RPMI7951 (cell line): ENCODE results near the gene MGAT3. TPM values are rescaled to one million over a fixed set of nuclear protein-coding genes. Genes with fewer than 3 reads are reported as not detected.

Source experiments
- DNase-seq: peaks from one replicate; pipeline ENCODE4 v3.0.0-alpha.2; 2012; ENCODE audit warnings: low read depth
- total RNA-seq: library from RNA; depleted of rRNA; stranded (reverse); fragments of >200 nt; shearing (Covaris generic); gene quantifications from 2 replicates; pipeline ENCODE4 v1.2.3, GENCODE V29; 2014

MGAT3 gene
- total RNA-seq, 1 experiment from 2014 or later = not detected

DNA sequence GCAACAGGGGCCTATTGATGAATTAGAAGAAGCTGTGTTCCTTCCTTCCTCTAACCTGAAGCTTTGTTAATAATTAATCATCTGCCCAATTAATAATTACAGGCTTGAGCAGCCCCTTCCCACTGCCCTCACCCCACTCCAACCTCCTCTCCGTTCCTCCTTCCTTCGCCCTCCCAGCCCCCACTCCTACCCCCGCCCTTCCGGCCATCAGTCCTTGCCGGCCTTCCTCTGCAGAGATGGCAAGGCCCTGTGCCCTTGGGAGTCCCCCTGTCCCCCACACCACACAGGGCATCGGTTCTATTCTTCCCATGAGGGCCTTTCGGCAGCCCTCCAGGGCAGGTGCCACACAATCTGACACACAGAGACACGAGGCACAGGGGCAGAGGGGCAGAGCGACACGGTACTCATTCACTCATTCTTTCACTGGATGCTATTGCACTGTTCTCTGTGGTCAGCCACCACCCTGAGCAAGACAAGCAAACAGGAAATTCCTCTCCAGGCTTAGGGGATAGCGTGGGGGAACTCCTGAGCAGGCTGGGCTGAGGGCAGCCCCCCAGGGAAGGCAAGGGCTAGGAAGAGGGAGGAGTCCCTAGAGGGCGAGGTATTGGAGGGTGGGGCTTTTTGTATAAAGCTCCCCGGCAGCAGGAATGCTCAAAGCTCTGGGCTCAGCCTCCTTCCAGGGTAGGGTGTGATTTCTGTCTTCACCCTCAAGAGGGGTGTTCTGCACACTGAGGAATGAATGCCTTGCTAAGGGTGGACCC lies 14.7 kb downstream of the MGAT3 start:
- peak; percentile 11 for DNase-seq

DNA sequence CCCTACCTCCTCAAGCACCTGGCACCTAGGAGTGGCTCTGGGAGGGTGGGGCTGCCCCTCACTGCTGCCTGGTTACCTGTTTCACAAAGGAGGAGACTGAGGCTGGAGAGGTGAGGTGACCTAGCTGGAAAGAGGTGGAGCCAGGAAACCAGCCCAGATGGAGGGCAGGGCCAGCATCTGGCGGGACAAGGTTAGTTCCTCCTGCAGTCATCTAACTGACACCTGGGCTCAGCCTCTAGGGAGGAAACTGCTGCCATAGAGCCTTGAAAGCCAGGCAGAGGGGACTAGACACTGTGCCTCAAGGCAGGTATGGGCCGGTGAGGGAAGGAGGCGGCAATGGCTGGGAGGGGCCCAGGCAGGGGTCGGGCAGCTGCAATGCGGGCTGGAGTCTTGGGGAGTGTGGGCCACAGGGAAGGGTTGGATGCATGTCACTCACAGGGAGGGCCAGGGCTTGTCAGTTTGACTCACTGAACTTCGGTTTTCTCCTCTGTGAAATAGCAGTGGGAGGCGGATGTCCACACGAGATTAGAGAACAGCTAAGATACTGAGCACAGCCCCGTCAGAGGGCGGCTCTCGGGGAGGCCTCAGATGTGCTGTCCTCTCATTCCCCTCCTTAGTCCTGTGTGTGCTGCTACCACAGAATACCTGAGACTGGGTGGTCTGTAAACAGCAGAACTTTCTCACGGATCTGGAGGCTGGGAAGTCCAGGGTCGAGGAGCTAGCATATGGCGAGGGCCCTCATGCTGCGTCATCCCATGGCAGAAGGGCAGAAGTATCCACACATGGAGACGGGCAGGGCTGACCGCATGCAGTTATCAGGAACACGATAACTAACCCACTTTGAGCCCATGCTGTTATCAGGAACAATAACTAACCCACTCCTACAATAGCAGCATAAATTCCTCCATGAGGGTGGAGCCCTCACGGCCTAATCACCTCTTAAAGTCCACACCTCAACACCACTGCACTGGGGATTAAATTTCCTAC lies 16.1 kb downstream of the MGAT3 start:
- DNase-seq = no peak

- DNase-seq = no peak
Observed at GRCh38 chr22:39473851-39474250, 17.0 kb downstream of the MGAT3 start.

- DNase-seq = no peak
Observed at GRCh38 chr22:39474351-39475111, 17.7 kb downstream of the MGAT3 start.

- DNase-seq = no peak
Observed at GRCh38 chr22:39475337-39475736, 18.5 kb downstream of the MGAT3 start.

DNA sequence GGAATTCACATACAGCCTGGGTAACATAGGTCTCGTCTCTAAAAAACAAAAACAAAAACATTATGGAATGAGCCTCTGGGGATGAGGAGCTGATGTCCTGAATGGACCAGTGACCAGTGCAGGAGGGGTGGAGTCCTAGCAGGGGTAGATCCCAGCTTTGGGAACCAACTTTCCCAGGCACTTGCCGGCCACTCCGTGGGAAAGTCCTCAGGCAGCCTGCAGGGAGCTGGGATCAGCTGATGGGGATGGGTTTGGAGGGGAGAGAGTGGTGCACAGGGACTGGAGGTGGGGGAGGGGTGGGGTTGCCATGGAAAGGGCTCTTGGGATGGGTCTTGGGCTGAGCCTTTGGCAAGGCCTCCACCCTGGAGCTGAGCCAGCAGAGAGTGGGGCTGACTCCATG lies 19.1 kb downstream of the MGAT3 start:
- no peak for DNase-seq

GRCh38 chr22:39476664-39477063 lies 19.9 kb downstream of the MGAT3 start:
- DNase-seq = no peak

- DNase-seq = no peak
Observed at GRCh38 chr22:39477542-39477941, 20.7 kb downstream of the MGAT3 start.

DNA sequence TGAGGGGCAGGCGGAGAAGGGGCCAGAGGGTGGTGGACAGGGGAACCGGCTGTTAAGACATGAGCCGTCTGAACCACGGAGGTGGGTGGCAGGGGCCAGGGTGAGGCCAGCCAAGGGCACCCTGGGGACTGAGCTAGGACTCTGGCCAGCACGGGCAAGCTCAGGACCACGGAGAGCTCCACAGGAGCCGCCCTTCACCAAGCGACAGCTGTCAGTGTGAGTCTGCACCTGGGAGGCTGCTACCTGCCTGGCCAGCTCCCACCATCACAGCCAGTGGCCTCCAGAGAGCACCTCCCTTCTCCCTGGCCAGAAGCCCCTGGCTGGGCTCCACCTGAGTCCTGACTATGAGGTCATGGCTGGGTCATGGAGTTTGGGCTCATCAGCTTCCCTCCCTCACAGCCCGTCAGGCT lies 21.6 kb downstream of the MGAT3 start:
- no peak for DNase-seq

GRCh38 chr22:39479254-39479653 lies 22.4 kb downstream of the MGAT3 start:
- DNase-seq = no peak

DNA sequence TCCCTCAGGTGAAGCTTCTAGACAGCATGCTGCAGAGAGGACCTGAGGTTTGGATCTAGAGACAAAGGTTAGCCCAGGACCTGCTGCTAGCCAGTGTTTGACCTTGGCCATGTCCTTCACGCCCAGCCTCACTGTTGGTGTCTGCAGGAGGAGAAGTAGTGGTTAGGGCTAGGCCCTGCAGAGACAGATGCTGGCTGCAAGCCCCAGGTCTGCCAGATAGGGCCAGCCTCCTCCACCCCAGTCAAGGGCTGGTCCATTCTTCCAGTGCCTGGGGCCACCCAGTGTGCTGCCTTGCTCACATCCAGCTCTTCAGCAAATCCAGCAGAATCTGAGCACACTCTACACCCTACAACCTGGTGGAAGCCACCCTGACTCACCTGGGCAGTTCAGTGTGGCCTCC lies 23.7 kb downstream of the MGAT3 start:
- DNase-seq = no peak

DNA sequence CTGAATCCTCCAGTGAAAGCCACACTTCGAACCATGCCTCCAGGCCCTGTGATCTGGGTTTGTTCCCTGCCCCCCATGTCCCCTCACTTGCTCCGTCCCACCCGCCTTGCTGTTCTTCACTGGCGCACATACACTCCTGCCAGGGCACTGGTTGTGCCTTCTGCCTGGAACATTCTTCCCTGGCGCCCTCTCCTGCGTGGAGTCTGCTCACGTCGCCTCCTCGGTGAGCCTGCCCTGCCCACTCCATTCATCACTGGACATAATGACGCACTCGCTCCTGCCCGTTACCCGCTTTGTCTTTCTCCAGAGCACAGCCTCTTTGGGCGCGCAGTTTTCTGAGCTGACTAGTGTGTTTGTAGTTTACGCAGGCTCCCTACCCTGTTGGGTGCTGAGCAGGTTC lies 24.2 kb downstream of the MGAT3 start:
- no peak for DNase-seq

DNA sequence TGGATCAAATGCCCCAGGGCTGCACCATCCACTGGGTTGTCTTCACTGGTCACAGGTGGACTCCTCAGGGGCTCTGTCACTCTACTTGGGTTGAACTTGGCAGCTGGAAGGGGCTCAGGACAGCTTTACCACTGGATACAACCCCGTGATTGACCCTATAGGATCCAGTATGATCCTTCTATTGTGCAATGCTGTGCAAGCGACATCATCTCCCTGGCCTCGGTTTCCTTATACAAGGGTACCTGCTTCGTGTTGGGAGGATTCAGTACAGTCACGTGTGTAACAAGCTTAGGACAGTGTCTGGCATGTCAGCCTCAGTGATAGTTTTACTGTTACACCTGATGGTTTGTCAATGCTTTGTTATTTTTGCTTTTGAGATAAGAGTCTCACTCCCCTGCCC lies 24.8 kb downstream of the MGAT3 start:
- DNase-seq = no peak

DNA sequence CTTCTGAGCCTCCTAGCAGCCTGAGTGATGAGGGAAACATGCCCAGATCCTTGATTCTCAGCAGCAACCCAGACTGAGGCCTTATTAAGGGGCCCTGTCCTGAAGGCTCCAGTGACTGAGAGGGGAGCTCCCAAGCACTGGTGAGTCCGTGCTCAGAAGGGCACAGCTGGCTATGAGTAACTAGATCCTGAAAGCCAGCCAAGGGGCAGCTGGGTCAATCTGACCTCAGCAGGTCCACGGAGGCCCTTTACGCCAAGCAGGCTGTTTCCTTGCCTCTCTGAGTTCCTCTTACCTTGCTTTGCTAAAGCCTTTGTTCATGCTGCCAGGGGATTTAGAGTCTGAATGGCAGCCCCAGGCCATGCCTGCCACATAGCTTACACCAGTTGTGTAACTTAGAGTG lies 26.0 kb downstream of the MGAT3 start:
- DNase-seq = peak; percentile 69

DNA sequence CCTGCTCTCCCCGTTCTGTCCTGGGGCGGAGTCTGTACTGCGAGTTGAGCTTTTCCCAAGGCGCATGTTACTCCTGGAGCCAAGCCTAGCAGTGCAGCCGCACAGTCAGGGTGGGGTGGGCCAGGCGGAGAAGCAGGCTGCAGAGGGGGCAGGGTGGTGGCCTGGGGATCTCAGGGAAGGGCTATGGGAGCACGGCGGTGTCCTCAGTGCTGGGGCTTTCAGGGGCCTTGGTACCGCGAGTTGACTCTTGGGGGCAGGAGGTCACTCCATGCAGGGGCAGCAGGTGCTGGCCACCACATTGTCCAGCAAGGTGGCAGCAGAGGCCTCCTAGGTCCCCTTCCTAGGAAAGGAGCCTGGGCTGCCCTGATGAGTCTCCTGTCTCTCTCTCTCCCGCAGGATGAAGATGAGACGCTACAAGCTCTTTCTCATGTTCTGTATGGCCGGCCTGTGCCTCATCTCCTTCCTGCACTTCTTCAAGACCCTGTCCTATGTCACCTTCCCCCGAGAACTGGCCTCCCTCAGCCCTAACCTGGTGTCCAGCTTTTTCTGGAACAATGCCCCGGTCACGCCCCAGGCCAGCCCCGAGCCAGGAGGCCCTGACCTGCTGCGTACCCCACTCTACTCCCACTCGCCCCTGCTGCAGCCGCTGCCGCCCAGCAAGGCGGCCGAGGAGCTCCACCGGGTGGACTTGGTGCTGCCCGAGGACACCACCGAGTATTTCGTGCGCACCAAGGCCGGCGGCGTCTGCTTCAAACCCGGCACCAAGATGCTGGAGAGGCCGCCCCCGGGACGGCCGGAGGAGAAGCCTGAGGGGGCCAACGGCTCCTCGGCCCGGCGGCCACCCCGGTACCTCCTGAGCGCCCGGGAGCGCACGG lies 30.4 kb downstream of the MGAT3 start:
- DNase-seq = no peak

- DNase-seq = no peak
Observed at GRCh38 chr22:39487826-39488520, 31.2 kb downstream of the MGAT3 start.

DNA sequence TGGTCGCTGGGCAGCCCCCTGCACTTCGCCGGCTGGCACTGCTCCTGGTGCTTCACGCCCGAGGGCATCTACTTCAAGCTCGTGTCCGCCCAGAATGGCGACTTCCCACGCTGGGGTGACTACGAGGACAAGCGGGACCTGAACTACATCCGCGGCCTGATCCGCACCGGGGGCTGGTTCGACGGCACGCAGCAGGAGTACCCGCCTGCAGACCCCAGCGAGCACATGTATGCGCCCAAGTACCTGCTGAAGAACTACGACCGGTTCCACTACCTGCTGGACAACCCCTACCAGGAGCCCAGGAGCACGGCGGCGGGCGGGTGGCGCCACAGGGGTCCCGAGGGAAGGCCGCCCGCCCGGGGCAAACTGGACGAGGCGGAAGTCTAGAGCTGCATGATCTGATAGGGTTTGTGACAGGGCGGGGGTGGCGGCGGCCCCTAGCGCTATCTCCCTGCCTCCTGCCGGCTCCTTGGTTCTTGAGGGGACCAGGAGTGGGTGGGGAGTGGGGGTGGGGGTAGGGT lies 31.8 kb downstream of the MGAT3 start:
- DNase-seq = no peak

GRCh38 chr22:39489094-39490068 lies 32.6 kb downstream of the MGAT3 start:
- DNase-seq = no peak
